GM19463 (cell line): ENCODE data around the gene TMEFF2.
A peak's percentile ranks its signal among the peaks of the same experiment; 100 is the strongest.

Experiments used
- ATAC-seq: cut with Tn5 transposase; IDR thresholded peaks from one replicate; pipeline ENCODE4 v1.9.1; 2021; ENCODE audit warnings: mild to moderate bottlenecking, moderate library complexity; ENCODE audit not compliant: unreplicated experiment

TMEFF2 gene

GRCh38 chr2:191979221-191979730 is 215.5 kb downstream of the TMEFF2 start:
- no peak for ATAC-seq

GRCh38 chr2:191977754-191978153 is 217.0 kb downstream of the TMEFF2 start:
- no peak for ATAC-seq

- no peak for ATAC-seq
Observed at GRCh38 chr2:191976436-191976835, 218.3 kb downstream of the TMEFF2 start.

DNA sequence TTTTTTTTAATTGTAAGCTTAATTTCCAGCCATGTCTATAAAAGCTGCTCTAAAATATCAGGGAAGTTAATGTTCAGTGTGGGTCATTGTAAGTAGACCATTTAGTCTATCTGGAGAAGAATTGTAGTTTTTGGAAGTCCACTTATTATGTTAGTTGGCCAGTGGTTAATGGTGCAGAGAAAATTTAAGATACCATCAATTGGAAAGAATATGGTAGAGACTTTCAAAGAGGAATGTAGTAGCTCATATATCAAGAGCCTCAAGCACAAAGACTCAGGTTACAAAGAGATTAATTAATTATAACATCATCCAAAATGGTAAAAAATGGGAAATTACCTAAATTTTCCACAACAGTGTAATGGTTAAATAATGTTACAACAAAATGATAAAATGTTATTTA is 220.1 kb downstream of the TMEFF2 start:
- ATAC-seq: no peak

DNA sequence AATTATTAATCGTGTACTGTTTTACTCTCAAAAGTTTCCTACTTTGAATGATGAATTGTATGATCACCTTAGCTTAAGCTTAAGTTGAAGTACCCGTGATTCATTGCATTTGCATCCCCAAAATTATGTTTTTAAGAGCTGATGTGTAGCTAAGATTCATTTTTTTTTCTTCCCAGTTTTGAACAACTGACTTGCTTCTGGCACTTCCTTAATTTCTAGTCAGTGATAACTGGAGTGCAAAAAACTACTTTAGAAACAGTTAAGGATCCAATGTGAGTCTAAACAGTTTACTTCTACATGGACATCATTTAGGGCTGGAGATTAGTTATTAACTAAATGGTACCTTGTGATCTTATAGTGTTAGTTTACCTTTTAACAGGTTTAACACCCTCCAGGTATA is 223.9 kb downstream of the TMEFF2 start:
- no peak for ATAC-seq

- ATAC-seq: no peak
Observed at GRCh38 chr2:191968120-191968519, 226.6 kb downstream of the TMEFF2 start.

GRCh38 chr2:191965733-191966132 is 229.0 kb downstream of the TMEFF2 start:
- no peak for ATAC-seq

DNA sequence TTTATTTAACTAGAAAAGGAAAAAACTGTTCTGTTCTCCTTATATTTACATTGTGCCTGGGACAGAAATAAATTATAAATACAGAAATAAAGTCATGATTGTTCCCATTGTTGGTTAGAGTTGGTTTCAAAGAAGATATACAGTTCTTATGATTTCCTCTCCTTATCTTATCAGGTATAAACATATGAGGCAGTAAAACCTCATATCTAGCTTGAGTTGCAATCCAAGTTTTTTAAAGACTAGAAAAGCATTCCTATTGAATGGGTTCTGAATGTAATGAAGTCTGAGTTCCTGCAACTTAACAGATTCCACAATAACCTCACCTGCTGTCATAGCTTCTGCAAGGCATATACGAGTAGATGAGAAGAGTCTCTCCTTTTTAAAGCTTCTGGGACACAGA is 233.2 kb downstream of the TMEFF2 start:
- no peak for ATAC-seq

DNA sequence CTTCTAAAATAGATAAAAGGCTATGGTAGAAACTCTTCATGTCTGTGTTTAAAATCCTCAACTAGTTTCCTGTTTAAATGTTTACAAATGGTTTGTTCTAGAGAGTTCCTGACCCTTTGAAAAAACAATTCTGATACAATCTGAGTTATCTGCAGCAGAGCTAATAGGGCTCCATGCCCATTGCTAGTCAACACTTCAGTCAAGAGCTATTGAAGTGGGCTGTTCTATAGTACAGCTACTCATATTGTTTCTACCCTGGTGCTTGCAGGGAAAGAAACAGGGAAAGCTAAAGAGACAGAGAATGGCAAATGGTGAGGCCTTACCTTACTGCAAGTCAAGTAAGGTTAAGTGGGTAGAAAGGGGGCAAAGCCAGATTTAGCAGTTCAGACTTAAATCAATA is 235.5 kb downstream of the TMEFF2 start:
- ATAC-seq: no peak

DNA sequence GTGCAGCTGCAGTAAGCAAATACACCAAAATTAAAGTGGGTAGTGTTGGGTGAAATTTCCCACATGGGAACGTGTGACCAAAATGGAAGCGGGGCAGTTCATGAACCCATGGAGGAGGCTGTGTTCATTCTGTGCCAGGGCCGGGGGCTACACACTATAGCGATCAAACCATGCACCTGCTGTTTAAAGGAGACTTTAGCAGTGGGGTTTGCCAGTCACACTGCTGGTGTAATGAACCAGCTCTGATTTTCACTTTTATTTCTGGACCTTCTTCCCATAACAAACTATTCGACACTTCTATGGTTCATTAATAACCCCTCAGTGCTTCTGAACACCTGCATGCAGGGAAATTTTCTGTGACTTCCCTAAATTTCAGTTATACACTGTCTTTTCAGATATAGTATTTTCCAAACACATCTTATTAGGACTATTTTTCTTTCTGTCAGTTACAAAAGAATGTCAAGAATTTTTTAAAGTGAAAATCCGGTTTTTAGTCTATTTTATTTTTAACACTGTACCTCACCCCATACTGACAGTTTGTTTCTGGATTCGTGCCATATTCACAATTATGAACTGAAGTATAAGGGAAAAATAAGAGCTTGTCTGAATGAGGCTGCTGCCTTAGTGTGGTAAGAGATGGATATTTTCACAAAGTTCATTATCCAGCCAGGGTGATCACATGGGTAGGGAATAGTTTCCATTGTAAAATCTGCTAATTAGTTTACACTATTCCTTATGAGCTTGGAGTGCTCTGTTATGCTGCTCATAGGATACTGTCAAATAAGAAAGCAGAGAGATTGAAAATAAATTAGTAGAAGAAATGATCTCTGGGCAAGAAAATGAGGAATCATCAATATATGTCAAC is 236.5 kb downstream of the TMEFF2 start:
- no peak for ATAC-seq

- ATAC-seq: no peak
Observed at GRCh38 chr2:191954451-191954850, 240.3 kb downstream of the TMEFF2 start.

DNA sequence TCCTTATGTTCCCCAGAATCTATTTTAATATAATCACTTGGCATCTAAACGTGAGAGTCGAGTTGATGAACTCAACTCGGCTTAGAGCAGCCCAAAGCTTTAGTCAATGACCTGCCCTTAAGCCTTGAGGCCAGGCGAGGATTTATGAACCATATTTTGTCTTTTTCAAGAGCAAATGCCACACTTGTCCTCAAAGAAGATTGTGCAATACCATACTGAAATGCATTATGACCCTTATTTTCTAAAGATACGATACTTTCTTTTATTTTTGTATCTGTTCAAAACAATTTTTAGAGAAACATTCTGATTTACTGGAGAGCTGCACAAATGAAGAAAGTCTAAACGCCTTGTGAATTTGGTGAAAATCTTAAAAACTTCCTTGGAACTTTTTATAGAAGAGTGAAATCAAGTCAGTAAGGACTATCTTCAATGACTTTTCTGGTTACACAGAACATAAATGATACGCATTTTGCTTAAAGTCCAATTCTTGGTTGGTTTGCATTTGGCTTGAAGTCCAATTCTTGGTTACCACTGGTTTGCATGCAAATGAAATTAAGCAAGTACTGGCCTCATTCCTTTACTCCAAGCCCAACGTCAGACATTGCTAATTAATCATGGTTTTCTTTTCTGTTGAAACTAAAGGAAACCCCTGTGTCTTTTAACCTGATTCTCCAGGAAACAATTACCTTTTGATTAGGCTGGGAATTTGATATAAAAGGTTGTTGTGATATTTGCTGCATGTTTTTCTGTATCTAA is 242.0 kb downstream of the TMEFF2 start:
- ATAC-seq: no peak

- ATAC-seq: no peak
Observed at GRCh38 chr2:191951832-191952231, 242.9 kb downstream of the TMEFF2 start.

DNA sequence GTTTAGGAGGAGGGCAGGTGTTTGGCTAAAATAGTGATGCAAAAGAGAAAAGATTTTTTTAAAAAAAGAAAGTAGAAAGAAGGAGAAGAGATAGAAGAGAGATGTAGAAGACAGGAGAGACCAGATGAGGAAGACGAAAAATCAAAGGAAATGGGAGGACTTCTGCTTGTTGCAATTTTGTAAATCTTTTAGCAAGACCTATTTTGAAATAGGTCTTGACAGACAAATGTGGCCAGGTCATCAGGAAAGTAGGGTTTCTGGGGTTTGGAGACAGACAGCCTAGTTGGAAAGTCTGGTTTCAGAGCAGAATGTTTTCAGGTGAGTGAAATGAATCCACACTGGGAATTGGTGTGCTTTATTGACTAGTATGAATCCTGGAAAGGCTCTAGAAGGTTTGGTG is 243.4 kb downstream of the TMEFF2 start:
- ATAC-seq: no peak

- ATAC-seq: no peak
Observed at GRCh38 chr2:191950132-191950874, 244.4 kb downstream of the TMEFF2 start.

GRCh38 chr2:191947235-191947634 is 247.5 kb downstream of the TMEFF2 start:
- no peak for ATAC-seq

- peak; percentile 49 for ATAC-seq
Observed at GRCh38 chr2:191946471-191947182, 248.1 kb downstream of the TMEFF2 start.

DNA sequence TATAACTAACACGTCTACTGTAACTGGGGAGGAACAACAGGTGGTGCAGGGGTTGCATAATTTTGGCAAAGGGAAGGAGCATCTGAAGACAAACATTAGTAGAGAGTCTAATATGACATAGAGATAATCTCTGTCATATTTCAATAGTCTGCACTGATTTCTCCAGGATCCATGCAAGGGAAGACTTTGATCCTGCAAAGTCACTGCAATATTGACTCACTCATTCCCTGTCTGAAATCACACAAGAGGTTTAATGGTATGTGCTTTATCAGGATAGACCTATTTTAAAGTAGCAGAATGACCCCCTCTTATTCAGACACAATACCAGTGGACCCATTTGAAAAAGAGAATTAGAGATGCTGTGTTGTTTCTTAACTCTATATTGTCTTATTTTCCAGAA is 249.1 kb downstream of the TMEFF2 start:
- ATAC-seq: no peak

- ATAC-seq: no peak
Observed at GRCh38 chr2:191942739-191943103, 252.0 kb downstream of the TMEFF2 start.

DNA sequence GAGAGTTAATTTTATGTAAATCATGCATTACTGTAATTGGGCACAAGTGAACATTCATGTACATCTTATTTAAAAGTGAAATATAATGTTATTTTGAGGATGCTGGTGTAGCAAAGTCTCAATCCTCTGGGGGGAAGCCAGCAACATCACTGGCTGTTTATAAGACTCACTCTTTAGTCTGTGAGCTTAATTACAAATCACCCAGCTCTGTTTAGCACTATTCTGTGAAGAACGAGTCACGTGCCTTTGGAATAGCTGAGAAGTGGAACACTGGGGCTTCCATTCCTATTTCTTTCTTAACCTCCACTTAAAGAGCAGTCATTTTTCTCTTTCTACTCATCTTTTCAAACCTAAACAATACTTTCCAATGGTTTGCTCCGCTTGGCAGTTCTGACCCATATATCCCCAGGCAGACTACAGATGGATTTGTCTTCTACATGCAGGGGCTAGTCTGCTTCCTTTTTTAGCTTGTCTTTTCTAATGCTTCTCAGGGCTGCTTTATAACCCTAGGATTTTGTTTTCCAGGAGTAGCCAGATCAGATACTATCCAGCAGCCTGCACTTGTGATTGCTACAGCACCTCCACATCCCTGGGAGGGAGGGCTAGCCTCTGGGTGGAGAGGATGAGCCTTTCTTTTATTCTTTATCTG is 252.5 kb downstream of the TMEFF2 start:
- no peak for ATAC-seq
